ENCODE measurements around the gene GPR160. TPM values are rescaled to one million over a fixed set of nuclear protein-coding genes. Genes with fewer than 3 reads are reported as not detected.

The GPR160 gene
- polyA plus RNA-seq, 1 donor from 2014 or later: 4.0 TPM

GRCh38 chr3:170075441-170076091 lies 37.8 kb downstream of the GPR160 start:
- Histone ChIP-seq H3K9me3 (ENCODE audit: low read length) (no peaks in the 10 kb centered on the region), H3K4me2 (ENCODE audit: low read length) (no peak overlapping the region), H3K9me2 (ENCODE audit: insufficient read depth, low read length) (no peaks in the 10 kb centered on the region), H3K9ac (ENCODE audit: low read length) (no peak overlapping the region), H3K36me3 (ENCODE audit: insufficient read depth, low read length) (no peaks in the 10 kb centered on the region), H3K27ac (ENCODE audit: low read length) (no peak overlapping the region), H2AFZ (ENCODE audit: low read depth, low read length) (no peak overlapping the region), H4K20me1 (ENCODE audit: insufficient read depth) (no peaks in the 10 kb centered on the region), H3K4me3 (ENCODE audit: low read length) (no peak overlapping the region), H3K27me3 (ENCODE audit: insufficient read depth, low read depth, low read length) (no peaks in the 10 kb centered on the region), H3K79me2 (replicated peaks; ENCODE audit: insufficient read depth, low read length) (no peaks in the 10 kb centered on the region), H3F3A (ENCODE audit: insufficient read depth, low read length, poor library complexity, severe bottlenecking) (no peaks in the 10 kb centered on the region)
- TF ChIP-seq EP300 (conservative IDR thresholded peaks at IDR 0.05; ENCODE audit: poor library complexity, severe bottlenecking) (no peak), POLR2AphosphoS5 (IDR thresholded peaks at IDR 0.05) (no peak), TAF1 (IDR thresholded peaks at IDR 0.05; ENCODE audit: low read depth) (no peak), RAD21 (conservative IDR thresholded peaks at IDR 0.05) (no peak), MXI1 (conservative IDR thresholded peaks at IDR 0.05; ENCODE audit: poor library complexity, severe bottlenecking) (no peak), SMC3 (conservative IDR thresholded peaks at IDR 0.05; ENCODE audit: poor library complexity) (no peak), CTCF (IDR thresholded peaks at IDR 0.05; ENCODE audit: poor library complexity, severe bottlenecking) (no peak), EZH2 (IDR thresholded peaks at IDR 0.05; ENCODE audit: borderline replicate concordance, insufficient read depth, low read length, poor library complexity, severe bottlenecking) (no peak)
- TF ChIP-seq, protein P1, sequence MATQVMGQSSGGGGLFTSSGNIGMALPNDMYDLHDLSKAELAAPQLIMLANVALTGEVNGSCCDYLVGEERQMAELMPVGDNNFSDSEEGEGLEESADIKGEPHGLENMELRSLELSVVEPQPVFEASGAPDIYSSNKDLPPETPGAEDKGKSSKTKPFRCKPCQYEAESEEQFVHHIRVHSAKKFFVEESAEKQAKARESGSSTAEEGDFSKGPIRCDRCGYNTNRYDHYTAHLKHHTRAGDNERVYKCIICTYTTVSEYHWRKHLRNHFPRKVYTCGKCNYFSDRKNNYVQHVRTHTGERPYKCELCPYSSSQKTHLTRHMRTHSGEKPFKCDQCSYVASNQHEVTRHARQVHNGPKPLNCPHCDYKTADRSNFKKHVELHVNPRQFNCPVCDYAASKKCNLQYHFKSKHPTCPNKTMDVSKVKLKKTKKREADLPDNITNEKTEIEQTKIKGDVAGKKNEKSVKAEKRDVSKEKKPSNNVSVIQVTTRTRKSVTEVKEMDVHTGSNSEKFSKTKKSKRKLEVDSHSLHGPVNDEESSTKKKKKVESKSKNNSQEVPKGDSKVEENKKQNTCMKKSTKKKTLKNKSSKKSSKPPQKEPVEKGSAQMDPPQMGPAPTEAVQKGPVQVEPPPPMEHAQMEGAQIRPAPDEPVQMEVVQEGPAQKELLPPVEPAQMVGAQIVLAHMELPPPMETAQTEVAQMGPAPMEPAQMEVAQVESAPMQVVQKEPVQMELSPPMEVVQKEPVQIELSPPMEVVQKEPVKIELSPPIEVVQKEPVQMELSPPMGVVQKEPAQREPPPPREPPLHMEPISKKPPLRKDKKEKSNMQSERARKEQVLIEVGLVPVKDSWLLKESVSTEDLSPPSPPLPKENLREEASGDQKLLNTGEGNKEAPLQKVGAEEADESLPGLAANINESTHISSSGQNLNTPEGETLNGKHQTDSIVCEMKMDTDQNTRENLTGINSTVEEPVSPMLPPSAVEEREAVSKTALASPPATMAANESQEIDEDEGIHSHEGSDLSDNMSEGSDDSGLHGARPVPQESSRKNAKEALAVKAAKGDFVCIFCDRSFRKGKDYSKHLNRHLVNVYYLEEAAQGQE (IDR thresholded peaks at IDR 0.05; ENCODE audit: borderline replicate concordance): no peak

GRCh38 chr3:170076715-170077238 lies 39.0 kb downstream of the GPR160 start:
- Histone ChIP-seq H4K20me1 (ENCODE audit: insufficient read depth) (no peaks in the 10 kb centered on the region), H3K4me2 (ENCODE audit: low read length) (no peak overlapping the region), H3K4me3 (ENCODE audit: low read length) (no peak overlapping the region), H3K27ac (ENCODE audit: low read length) (no peak overlapping the region), H3K9me3 (ENCODE audit: low read length) (no peaks in the 10 kb centered on the region), H3K36me3 (ENCODE audit: insufficient read depth, low read length) (no peaks in the 10 kb centered on the region), H3K79me2 (replicated peaks; ENCODE audit: insufficient read depth, low read length) (no peaks in the 10 kb centered on the region), H3K27me3 (ENCODE audit: insufficient read depth, low read depth, low read length) (no peaks in the 10 kb centered on the region), H3K9ac (ENCODE audit: low read length) (no peak overlapping the region), H3F3A (ENCODE audit: insufficient read depth, low read length, poor library complexity, severe bottlenecking) (no peaks in the 10 kb centered on the region), H3K9me2 (ENCODE audit: insufficient read depth, low read length) (no peaks in the 10 kb centered on the region), H2AFZ (ENCODE audit: low read depth, low read length) (no peak overlapping the region)
- TF ChIP-seq MXI1 (conservative IDR thresholded peaks at IDR 0.05; ENCODE audit: poor library complexity, severe bottlenecking) (no peak), RAD21 (conservative IDR thresholded peaks at IDR 0.05) (no peak), POLR2AphosphoS5 (IDR thresholded peaks at IDR 0.05) (no peak), SMC3 (conservative IDR thresholded peaks at IDR 0.05; ENCODE audit: poor library complexity) (no peak), EP300 (conservative IDR thresholded peaks at IDR 0.05; ENCODE audit: poor library complexity, severe bottlenecking) (no peak), TAF1 (IDR thresholded peaks at IDR 0.05; ENCODE audit: low read depth) (no peak), EZH2 (IDR thresholded peaks at IDR 0.05; ENCODE audit: borderline replicate concordance, insufficient read depth, low read length, poor library complexity, severe bottlenecking) (no peak)
- TF ChIP-seq, protein P1 (IDR thresholded peaks at IDR 0.05; ENCODE audit: borderline replicate concordance): no peak
